Measurements from ENCODE around the gene RAB6B. TPM values are rescaled to one million over a fixed set of nuclear protein-coding genes. Genes with fewer than 3 reads are reported as not detected.

Gene RAB6B
- total RNA-seq, 2 experiments from 2014 or later: 3.3 to 4.5 TPM

- no peak for DNase-seq
- H3K4me3 Mint-ChIP-seq: peak overlapping the region; percentile 42
Observed at GRCh38 chr3:133926736-133927539, 31.3 kb upstream of the RAB6B start.

GRCh38 chr3:133925960-133926735 is 30.5 kb upstream of the RAB6B start:
- Mint-ChIP-seq H3K4me1 (peaks cover 9% of the 10 kb centered on the region), H3K27ac (no peak overlapping the region), H3K4me3 (no peak overlapping the region), H3K36me3 (ENCODE audit: low read depth) (no peaks in the 10 kb centered on the region), H3K27me3 (peaks cover 37% of the 10 kb centered on the region), H3K9me3 (no peaks in the 10 kb centered on the region)
- no peak for DNase-seq
- POLR2A ChIA-PET: no interaction called here
- CTCF ChIA-PET: interaction anchor here (0.7 to 1.8 kb wide), 3 partner anchors 8 to 108 kb away, joined by 3 to 5 read pairs (median 4); no protein-coding TSS in a partner anchor

More at GRCh38 chr3:133926736-133927539, 31.3 kb upstream of the RAB6B start:
- H3K9me3 Mint-ChIP-seq: no peaks in the 10 kb centered on the region
- CTCF ChIA-PET: interaction anchor here (1.0 to 1.8 kb wide), 4 partner anchors 22 to 109 kb away, joined by 3 to 5 read pairs (median 4); no protein-coding TSS in a partner anchor
- H3K27ac Mint-ChIP-seq: no peak overlapping the region
- H3K36me3 Mint-ChIP-seq (ENCODE audit: low read depth): no peaks in the 10 kb centered on the region
- H3K27me3 Mint-ChIP-seq: peaks cover 33% of the 10 kb centered on the region
- POLR2A ChIA-PET: no interaction called here
- H3K4me1 Mint-ChIP-seq: peaks cover 9% of the 10 kb centered on the region

GRCh38 chr3:133924041-133924440 is 28.4 kb upstream of the RAB6B start:
- POLR2A ChIA-PET: no interaction called here
- Mint-ChIP-seq H3K36me3 (ENCODE audit: low read depth) (no peaks in the 10 kb centered on the region), H3K4me3 (no peak overlapping the region), H3K4me1 (peaks cover 9% of the 10 kb centered on the region), H3K9me3 (no peaks in the 10 kb centered on the region), H3K27ac (no peak overlapping the region), H3K27me3 (peaks cover 45% of the 10 kb centered on the region)
- CTCF ChIA-PET: no interaction called here
- DNase-seq: no peak

GRCh38 chr3:133921592-133921991 is 25.9 kb upstream of the RAB6B start:
- Mint-ChIP-seq H3K27ac (no peak overlapping the region), H3K4me1 (no peaks in the 10 kb centered on the region), H3K36me3 (ENCODE audit: low read depth) (no peaks in the 10 kb centered on the region), H3K27me3 (peaks cover 43% of the 10 kb centered on the region), H3K4me3 (no peak overlapping the region), H3K9me3 (no peaks in the 10 kb centered on the region)
- ChIA-PET CTCF (no interaction called here), POLR2A (no interaction called here)
- no peak for DNase-seq

- peaks cover 29% of the 10 kb centered on the region for H3K27me3 Mint-ChIP-seq
- no peaks in the 10 kb centered on the region for H3K4me1 Mint-ChIP-seq
- DNase-seq: no peak
- no peak overlapping the region for H3K27ac Mint-ChIP-seq
- H3K4me3 Mint-ChIP-seq: no peak overlapping the region
- ChIA-PET POLR2A (interaction anchor here (0.6 kb wide), 1 partner anchor 418 kb away, joined by 5 read pairs; no protein-coding TSS in a partner anchor), CTCF (no interaction called here)
- no peaks in the 10 kb centered on the region for H3K36me3 Mint-ChIP-seq (ENCODE audit: low read depth)
- H3K9me3 Mint-ChIP-seq: no peaks in the 10 kb centered on the region
Observed at GRCh38 chr3:133917144-133917543, 21.5 kb upstream of the RAB6B start.

- Mint-ChIP-seq H3K27me3 (peaks cover 24% of the 10 kb centered on the region), H3K4me1 (no peaks in the 10 kb centered on the region), H3K27ac (no peak overlapping the region), H3K36me3 (ENCODE audit: low read depth) (no peaks in the 10 kb centered on the region), H3K4me3 (no peak overlapping the region), H3K9me3 (no peaks in the 10 kb centered on the region)
- POLR2A ChIA-PET: no interaction called here
- no peak for DNase-seq
- CTCF ChIA-PET: no interaction called here
Observed at GRCh38 chr3:133915685-133916658, 20.3 kb upstream of the RAB6B start.

- Mint-ChIP-seq H3K27ac (no peak overlapping the region), H3K27me3 (peaks cover 22% of the 10 kb centered on the region), H3K9me3 (no peaks in the 10 kb centered on the region), H3K36me3 (ENCODE audit: low read depth) (no peaks in the 10 kb centered on the region), H3K4me1 (no peaks in the 10 kb centered on the region), H3K4me3 (no peak overlapping the region)
- ChIA-PET POLR2A (no interaction called here), CTCF (no interaction called here)
- no peak for DNase-seq
Observed at GRCh38 chr3:133914839-133915600, 19.3 kb upstream of the RAB6B start.

GRCh38 chr3:133910422-133910821 is 14.7 kb upstream of the RAB6B start:
- ChIA-PET POLR2A (no interaction called here), CTCF (no interaction called here)
- Mint-ChIP-seq H3K36me3 (ENCODE audit: low read depth) (no peaks in the 10 kb centered on the region), H3K27me3 (peaks cover 12% of the 10 kb centered on the region), H3K4me1 (no peaks in the 10 kb centered on the region), H3K27ac (no peak overlapping the region), H3K9me3 (no peaks in the 10 kb centered on the region), H3K4me3 (no peak overlapping the region)
- no peak for DNase-seq

- Mint-ChIP-seq H3K4me3 (no peak overlapping the region), H3K27ac (no peak overlapping the region), H3K36me3 (ENCODE audit: low read depth) (peaks cover 6% of the 10 kb centered on the region), H3K27me3 (peaks cover 27% of the 10 kb centered on the region), H3K9me3 (peaks cover 6% of the 10 kb centered on the region), H3K4me1 (no peaks in the 10 kb centered on the region)
- ChIA-PET POLR2A (interaction anchor here (0.7 kb wide), 1 partner anchor 14 kb away, joined by 3 read pairs; no protein-coding TSS in a partner anchor), CTCF (interaction anchor here (1.0 to 2.5 kb wide), 2 partner anchors 21 to 87 kb away, joined by 3 to 5 read pairs; no protein-coding TSS in a partner anchor)
- DNase-seq: no peak
Observed at GRCh38 chr3:133905376-133905775, 9.7 kb upstream of the RAB6B start.

- Mint-ChIP-seq H3K36me3 (ENCODE audit: low read depth) (peaks cover 6% of the 10 kb centered on the region), H3K4me1 (no peaks in the 10 kb centered on the region), H3K9me3 (peaks cover 6% of the 10 kb centered on the region), H3K27me3 (peaks cover 33% of the 10 kb centered on the region), H3K27ac (no peak overlapping the region), H3K4me3 (no peak overlapping the region)
- POLR2A ChIA-PET: interaction anchor here (0.8 kb wide), 1 partner anchor 59 kb away, joined by 3 read pairs; no protein-coding TSS in a partner anchor
- DNase-seq: no peak
- CTCF ChIA-PET: no interaction called here
Observed at GRCh38 chr3:133901847-133902246, 6.2 kb upstream of the RAB6B start.

GRCh38 chr3:133901083-133901482 is 5.4 kb upstream of the RAB6B start:
- Mint-ChIP-seq H3K27ac (no peak overlapping the region), H3K27me3 (peaks cover 41% of the 10 kb centered on the region), H3K4me3 (no peak overlapping the region), H3K4me1 (peaks cover 2% of the 10 kb centered on the region), H3K9me3 (peaks cover 6% of the 10 kb centered on the region), H3K36me3 (ENCODE audit: low read depth) (peaks cover 6% of the 10 kb centered on the region)
- DNase-seq: no peak
- CTCF ChIA-PET: no interaction called here
- POLR2A ChIA-PET: interaction anchor here (0.8 kb wide), 1 partner anchor 58 kb away, joined by 3 read pairs; no protein-coding TSS in a partner anchor

GRCh38 chr3:133899311-133899710 is 3.6 kb upstream of the RAB6B start:
- Mint-ChIP-seq H3K9me3 (peaks cover 6% of the 10 kb centered on the region), H3K4me1 (peaks cover 4% of the 10 kb centered on the region), H3K27me3 (peaks cover 51% of the 10 kb centered on the region), H3K36me3 (ENCODE audit: low read depth) (peaks cover 6% of the 10 kb centered on the region), H3K4me3 (no peak overlapping the region), H3K27ac (no peak overlapping the region)
- ChIA-PET POLR2A (no interaction called here), CTCF (no interaction called here)
- DNase-seq: no peak

All from activated CD4-positive, alpha-beta memory T cell treated with anti-CD3 and anti-CD28 coated beads, Interleukin-2, amount 10 ng/mL, durations not matched to agents 7 days and 5 days (primary cell).